ENCODE results near the gene TPCN1. TPM values are rescaled to one million over a fixed set of nuclear protein-coding genes. Genes with fewer than 3 reads are reported as not detected.
A peak's percentile ranks its signal among the peaks of the same experiment; 100 is the strongest.

TPCN1 gene
- total and polyA plus RNA-seq, 2 donors from 2014 or later: 38.4 to 93.3 TPM

- peaks cover 0 to 42% (median 28%) of the 10 kb centered on the region in 3 donors for H3K36me3 ChIP-seq (ENCODE audit: control insufficient read depth in 2 of 3, insufficient read depth in 3 of 3, low read length in 3 of 3)
- FAIRE-seq: no peak
- H3K27ac ChIP-seq (ENCODE audit: low read depth in 2 of 2, low read length in 2 of 2): peak overlapping the region in 1 of 2 donors; percentile 3
- TF ChIP-seq, protein P1, sequence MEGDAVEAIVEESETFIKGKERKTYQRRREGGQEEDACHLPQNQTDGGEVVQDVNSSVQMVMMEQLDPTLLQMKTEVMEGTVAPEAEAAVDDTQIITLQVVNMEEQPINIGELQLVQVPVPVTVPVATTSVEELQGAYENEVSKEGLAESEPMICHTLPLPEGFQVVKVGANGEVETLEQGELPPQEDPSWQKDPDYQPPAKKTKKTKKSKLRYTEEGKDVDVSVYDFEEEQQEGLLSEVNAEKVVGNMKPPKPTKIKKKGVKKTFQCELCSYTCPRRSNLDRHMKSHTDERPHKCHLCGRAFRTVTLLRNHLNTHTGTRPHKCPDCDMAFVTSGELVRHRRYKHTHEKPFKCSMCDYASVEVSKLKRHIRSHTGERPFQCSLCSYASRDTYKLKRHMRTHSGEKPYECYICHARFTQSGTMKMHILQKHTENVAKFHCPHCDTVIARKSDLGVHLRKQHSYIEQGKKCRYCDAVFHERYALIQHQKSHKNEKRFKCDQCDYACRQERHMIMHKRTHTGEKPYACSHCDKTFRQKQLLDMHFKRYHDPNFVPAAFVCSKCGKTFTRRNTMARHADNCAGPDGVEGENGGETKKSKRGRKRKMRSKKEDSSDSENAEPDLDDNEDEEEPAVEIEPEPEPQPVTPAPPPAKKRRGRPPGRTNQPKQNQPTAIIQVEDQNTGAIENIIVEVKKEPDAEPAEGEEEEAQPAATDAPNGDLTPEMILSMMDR (IDR thresholded peaks at IDR 0.05; ENCODE audit: borderline replicate concordance, extremely low read depth, insufficient read depth): no peak
- no peaks in the 10 kb centered on the region for H3K9me3 ChIP-seq (ENCODE audit: control insufficient read depth in 2 of 3, insufficient read depth in 1 of 3, low read length in 3 of 3)
- intact Hi-C loops (cut with DNase I): no loop called here
- H3K4me1 ChIP-seq (ENCODE audit: control insufficient read depth in 2 of 3, insufficient read depth in 2 of 3, low read depth in 1 of 3, low read length in 3 of 3): peaks cover 0 to 31% (median 23%) of the 10 kb centered on the region in 3 donors
- no peak overlapping the region for H3K4me3 ChIP-seq (ENCODE audit: low read length in 3 of 3)
- H3K27me3 ChIP-seq (ENCODE audit: control insufficient read depth, insufficient read depth, low read length): no peaks in the 10 kb centered on the region
- DNase-seq: peak in 1 of 5 donors; percentile 59
- H3K9ac ChIP-seq (ENCODE audit: low read length in 3 of 3): no peak overlapping the region
Measured at GRCh38 chr12:113296557-113297213, 75.4 kb downstream of the TPCN1 start.

DNA sequence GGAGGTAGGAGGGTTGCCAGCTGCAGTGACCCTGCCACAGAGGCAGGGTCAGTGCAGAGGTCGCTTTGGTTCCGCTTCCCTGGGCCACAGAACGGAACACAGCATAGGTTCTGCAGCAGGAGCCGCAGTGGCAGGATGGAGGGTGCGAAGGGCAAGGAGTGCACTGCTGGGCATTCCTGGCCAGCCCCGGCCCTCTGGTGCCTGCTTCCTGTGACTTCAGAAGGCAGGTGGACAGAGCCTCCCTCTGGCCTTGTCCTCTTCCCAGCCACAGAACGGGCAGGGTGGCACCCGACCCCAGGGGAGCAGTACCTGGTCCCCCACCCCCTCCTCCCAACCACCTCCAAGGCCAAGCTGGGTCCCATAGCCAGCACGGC lies 75.9 kb downstream of the TPCN1 start:
- Histone ChIP-seq H3K27me3 (ENCODE audit: control insufficient read depth, insufficient read depth, low read length) (no peaks in the 10 kb centered on the region), H3K4me1 (ENCODE audit: control insufficient read depth in 2 of 3, insufficient read depth in 2 of 3, low read depth in 1 of 3, low read length in 3 of 3) (peaks cover 0 to 31% (median 23%) of the 10 kb centered on the region in 3 donors), H3K36me3 (ENCODE audit: control insufficient read depth in 2 of 3, insufficient read depth in 3 of 3, low read length in 3 of 3) (peaks cover 0 to 37% (median 23%) of the 10 kb centered on the region in 3 donors), H3K4me3 (ENCODE audit: low read length in 3 of 3) (no peak overlapping the region), H3K9ac (ENCODE audit: low read length in 3 of 3) (no peak overlapping the region), H3K9me3 (ENCODE audit: control insufficient read depth in 2 of 3, insufficient read depth in 1 of 3, low read length in 3 of 3) (no peaks in the 10 kb centered on the region), H3K27ac (ENCODE audit: low read depth in 2 of 2, low read length in 2 of 2) (peak overlapping the region in 1 of 2 donors; percentile 3)
- DNase-seq (peak in 2 of 5 donors; percentile 33 to 77), FAIRE-seq (no peak)
- TF ChIP-seq, protein P1 (IDR thresholded peaks at IDR 0.05; ENCODE audit: borderline replicate concordance, extremely low read depth, insufficient read depth): peak; percentile 9
- intact Hi-C loops (cut with DNase I): no loop called here

GRCh38 chr12:113297621-113298471 lies 76.6 kb downstream of the TPCN1 start:
- intact Hi-C loops (cut with DNase I): no loop called here
- H3K36me3 ChIP-seq (ENCODE audit: control insufficient read depth in 2 of 3, insufficient read depth in 3 of 3, low read length in 3 of 3): peaks cover 0 to 31% (median 21%) of the 10 kb centered on the region in 3 donors

More at GRCh38 chr12:113297621-113298471, 76.6 kb downstream of the TPCN1 start:
- Histone ChIP-seq H3K27ac (ENCODE audit: low read depth in 2 of 2, low read length in 2 of 2) (peak overlapping the region in 1 of 2 donors; percentile 23), H3K4me1 (ENCODE audit: control insufficient read depth in 2 of 3, insufficient read depth in 2 of 3, low read depth in 1 of 3, low read length in 3 of 3) (peaks cover 0 to 31% (median 23%) of the 10 kb centered on the region in 3 donors), H3K27me3 (ENCODE audit: control insufficient read depth, insufficient read depth, low read length) (no peaks in the 10 kb centered on the region), H3K9me3 (ENCODE audit: control insufficient read depth in 2 of 3, insufficient read depth in 1 of 3, low read length in 3 of 3) (no peaks in the 10 kb centered on the region), H3K4me3 (ENCODE audit: low read length in 3 of 3) (no peak overlapping the region), H3K9ac (ENCODE audit: low read length in 3 of 3) (no peak overlapping the region)
- TF ChIP-seq, protein P1 (IDR thresholded peaks at IDR 0.05; ENCODE audit: borderline replicate concordance, extremely low read depth, insufficient read depth): no peak
- FAIRE-seq: no peak
- DNase-seq: peak in 1 of 5 donors; percentile 68

Measured in kidney (tissue), 14 donors.